Measurements from ENCODE around the gene S1PR4. TPM values are rescaled to one million over a fixed set of nuclear protein-coding genes. Genes with fewer than 3 reads are reported as not detected.
A peak's percentile ranks its signal among the peaks of the same experiment; 100 is the strongest.

Gene S1PR4
- total and polyA plus RNA-seq, 2 of the 13 experiments (the other 11 are each of a cell fraction or from before 2014, with no cell fraction given) = 0.07 to 0.09 TPM

- ChIA-PET CTCF (ENCODE audit: low intra/inter-chr PET ratio, low total read pairs) (interaction anchor here (1.1 kb wide), 1 partner anchor 249 kb away, joined by 3 read pairs; no protein-coding TSS in a partner anchor), POLR2A (no interaction called here)
- Histone ChIP-seq H3K4me2 (ENCODE audit: low read depth, low read length) (no peak overlapping the region), H2AFZ (ENCODE audit: low read length) (no peak overlapping the region), H4K20me1 (ENCODE audit: insufficient read depth, low read length) (no peaks in the 10 kb centered on the region; the same call in 1 of the 2 replicates), H3K9ac (ENCODE audit: insufficient read depth, low read depth, low read length) (no peak overlapping the region), H3K27ac (ENCODE audit: extremely low read length, insufficient read depth, low read length) (no peak overlapping the region), H3K79me2 (ENCODE audit: insufficient read depth, low read length) (no peaks in the 10 kb centered on the region), H3K4me3 (replicated peaks in 1 of 3; ENCODE audit: insufficient read depth in 1 of 3, low read depth in 2 of 3, low read length in 3 of 3) (no peak overlapping the region), H3K9me3 (ENCODE audit: low read length) (no peaks in the 10 kb centered on the region), H3K27me3 (ENCODE audit: control insufficient read depth in 1 of 2, insufficient read depth in 2 of 2, low read length in 2 of 2) (no peaks in the 10 kb centered on the region), H3K4me1 (ENCODE audit: insufficient read depth, low read length) (peaks cover 12% of the 10 kb centered on the region), H3K36me3 (replicated peaks in 1 of 2; ENCODE audit: control insufficient read depth in 1 of 2, insufficient read depth in 2 of 2, low read length in 2 of 2) (peaks cover 5 to 8% of the 10 kb centered on the region in 2 experiments; a peak in 4 of 5 replicates)
- no TSS peak for BruUV-seq (replicated peaks)
- in situ Hi-C loops (cut with HindIII; ENCODE audit: extremely low pct_ligation_motif_present, low pct_unique_long_range_greater_than_20kb) (no loop called here), intact Hi-C loops (cut with micrococcal nuclease; ENCODE audit: unreplicated experiment) (no loop called here)
- no peak for FAIRE-seq
- WGBS (ENCODE audit: low lambda C conversion rate) = 64% methylated on average over 12 of the region's 20 CpGs
- peak; percentile 83 for ATAC-seq
- peak; percentile 29 for DNase-seq (ENCODE audit: low spot score)
- TF ChIP-seq ZNF547 (CRISPR knock-in tag; IDR thresholded peaks at IDR 0.05) (no peak), SNAI1 (CRISPR knock-in tag; IDR thresholded peaks at IDR 0.05; ENCODE audit: borderline replicate concordance) (no peak), ATF1 (CRISPR knock-in tag; IDR thresholded peaks at IDR 0.05) (no peak), THAP8 (CRISPR knock-in tag; IDR thresholded peaks at IDR 0.05; ENCODE audit: borderline replicate concordance) (no peak), ZIK1 (CRISPR knock-in tag; IDR thresholded peaks at IDR 0.05; ENCODE audit: borderline replicate concordance, low read depth) (no peak), TAF15 (IDR thresholded peaks at IDR 0.05; ENCODE audit: low read depth, low read length, poor library complexity, severe bottlenecking) (no peak), SIX1 (CRISPR knock-in tag; IDR thresholded peaks at IDR 0.05; ENCODE audit: borderline replicate concordance) (no peak), ZBTB7B (CRISPR knock-in tag; IDR thresholded peaks at IDR 0.05) (no peak), RFXAP (CRISPR knock-in tag; IDR thresholded peaks at IDR 0.05; ENCODE audit: borderline replicate concordance) (no peak), AGO1 (IDR thresholded peaks at IDR 0.05; ENCODE audit: low read depth, low read length, poor library complexity, severe bottlenecking) (peak; percentile 92), RBFOX2 (IDR thresholded peaks at IDR 0.05; ENCODE audit: low read depth, low read length) (no peak), ZNF484 (CRISPR knock-in tag; IDR thresholded peaks at IDR 0.05; ENCODE audit: borderline replicate concordance, low read depth) (no peak), EED (CRISPR knock-in tag; IDR thresholded peaks at IDR 0.05) (no peak), ZSCAN9 (CRISPR knock-in tag; IDR thresholded peaks at IDR 0.05; ENCODE audit: borderline replicate concordance) (no peak), ETV6 (CRISPR knock-in tag; conservative IDR thresholded peaks at IDR 0.05) (no peak), PAXIP1 (CRISPR knock-in tag; conservative IDR thresholded peaks at IDR 0.05) (no peak)
Observed at GRCh38 chr19:3210347-3211017, 31.9 kb downstream of the S1PR4 start.

Data from HepG2 (cell line).